HG03520 (cell line): ENCODE measurements around the gene CAPN5.
"Not testable (repeated sequence)": the region's sequence is repeated elsewhere in the genome, so short reads cannot be mapped to it uniquely, and the experiment has no call there.

Experiments used
- ATAC-seq: cut with Tn5 transposase; IDR thresholded peaks from one replicate; pipeline ENCODE4 v1.9.1; 2021; ENCODE audit warnings: mild to moderate bottlenecking, moderate library complexity; ENCODE audit not compliant: unreplicated experiment

The CAPN5 gene

DNA sequence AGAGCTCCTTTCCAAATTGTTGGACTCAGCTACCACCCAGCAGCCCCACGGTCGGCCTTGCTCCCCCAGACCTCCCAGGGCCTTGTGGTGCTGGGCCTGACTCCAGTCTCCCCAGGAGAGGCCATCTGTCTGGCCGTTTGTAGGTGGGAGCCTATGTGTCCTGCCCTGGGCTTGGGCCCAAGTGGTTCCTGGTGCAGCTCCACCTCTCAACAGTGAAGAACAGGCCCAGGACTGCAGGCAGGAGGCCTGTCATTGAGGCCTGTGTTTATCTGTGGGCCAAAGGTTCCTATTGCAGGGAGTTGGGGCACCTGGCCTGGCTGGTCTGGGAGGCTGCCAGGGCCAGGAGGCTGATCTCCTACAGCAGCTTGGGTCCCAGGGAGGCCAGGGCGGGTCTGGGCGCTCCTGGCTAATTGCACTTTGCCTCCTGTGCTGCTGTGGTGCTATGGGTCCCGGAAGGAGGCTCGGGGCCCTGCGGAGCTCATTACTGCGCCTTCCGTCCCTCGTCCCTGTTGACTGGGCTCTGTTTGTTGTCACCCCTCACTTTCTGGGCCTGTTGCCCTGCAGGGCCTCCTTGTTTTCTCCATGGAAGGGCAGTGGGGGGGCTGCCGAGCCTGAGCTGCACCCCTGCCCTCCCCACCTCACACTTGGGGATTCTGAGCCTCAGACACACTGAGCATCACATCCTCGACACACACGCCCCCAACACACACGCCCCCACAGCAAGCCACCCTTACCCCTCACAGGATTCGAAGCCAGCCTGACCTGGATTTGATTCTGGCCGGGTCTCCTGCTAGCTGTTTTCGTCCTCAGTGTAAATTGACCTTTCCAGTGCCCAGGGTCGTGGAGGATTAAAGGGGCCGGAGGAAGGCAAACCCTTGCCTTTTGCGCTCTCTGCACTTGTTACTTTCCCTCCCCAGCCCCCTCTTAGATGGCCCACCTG, 29.1 kb downstream of the CAPN5 start:
- no peak for ATAC-seq

DNA sequence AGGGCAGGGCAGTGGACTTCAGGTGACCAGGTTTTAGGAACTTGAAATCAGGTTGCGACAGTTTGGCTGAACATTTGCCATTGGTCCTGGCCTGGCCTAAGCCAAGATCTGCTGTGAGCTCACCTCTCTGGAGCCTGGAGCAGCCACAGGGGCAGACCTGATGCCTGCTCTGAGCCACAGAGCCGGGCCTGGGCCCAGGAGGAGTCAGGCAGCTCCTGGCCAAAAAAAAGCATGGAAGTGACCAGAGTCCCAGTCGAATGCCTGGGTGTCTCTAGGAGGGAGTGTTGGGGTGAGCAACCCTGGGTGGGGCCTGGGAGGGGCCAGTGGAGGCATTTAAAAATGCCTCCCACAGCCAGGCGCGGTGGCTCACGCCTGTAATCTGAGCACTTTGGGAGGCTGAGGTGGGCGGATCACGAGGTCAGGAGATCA, 29.8 kb downstream of the CAPN5 start:
- ATAC-seq, result no peak

DNA sequence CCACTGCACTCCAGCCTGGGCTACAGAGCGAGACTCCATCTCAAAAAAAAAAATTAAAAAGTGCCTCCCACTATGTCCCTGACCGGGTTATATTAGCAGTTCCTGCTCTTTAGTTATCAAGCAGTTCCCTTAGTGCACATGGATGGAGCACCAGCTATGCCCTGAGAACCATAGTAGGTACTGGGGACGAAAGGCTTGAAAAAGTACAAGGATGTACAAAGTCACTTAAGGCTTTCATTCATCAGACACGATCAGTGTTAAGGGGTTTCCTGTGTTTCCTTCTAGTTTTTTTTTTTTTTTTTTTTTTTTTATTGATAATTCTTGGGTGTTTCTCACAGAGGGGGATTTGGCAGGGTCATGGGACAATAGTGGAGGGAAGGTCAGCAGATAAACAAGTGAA, 30.4 kb downstream of the CAPN5 start:
- not testable (repeated sequence) for ATAC-seq

DNA sequence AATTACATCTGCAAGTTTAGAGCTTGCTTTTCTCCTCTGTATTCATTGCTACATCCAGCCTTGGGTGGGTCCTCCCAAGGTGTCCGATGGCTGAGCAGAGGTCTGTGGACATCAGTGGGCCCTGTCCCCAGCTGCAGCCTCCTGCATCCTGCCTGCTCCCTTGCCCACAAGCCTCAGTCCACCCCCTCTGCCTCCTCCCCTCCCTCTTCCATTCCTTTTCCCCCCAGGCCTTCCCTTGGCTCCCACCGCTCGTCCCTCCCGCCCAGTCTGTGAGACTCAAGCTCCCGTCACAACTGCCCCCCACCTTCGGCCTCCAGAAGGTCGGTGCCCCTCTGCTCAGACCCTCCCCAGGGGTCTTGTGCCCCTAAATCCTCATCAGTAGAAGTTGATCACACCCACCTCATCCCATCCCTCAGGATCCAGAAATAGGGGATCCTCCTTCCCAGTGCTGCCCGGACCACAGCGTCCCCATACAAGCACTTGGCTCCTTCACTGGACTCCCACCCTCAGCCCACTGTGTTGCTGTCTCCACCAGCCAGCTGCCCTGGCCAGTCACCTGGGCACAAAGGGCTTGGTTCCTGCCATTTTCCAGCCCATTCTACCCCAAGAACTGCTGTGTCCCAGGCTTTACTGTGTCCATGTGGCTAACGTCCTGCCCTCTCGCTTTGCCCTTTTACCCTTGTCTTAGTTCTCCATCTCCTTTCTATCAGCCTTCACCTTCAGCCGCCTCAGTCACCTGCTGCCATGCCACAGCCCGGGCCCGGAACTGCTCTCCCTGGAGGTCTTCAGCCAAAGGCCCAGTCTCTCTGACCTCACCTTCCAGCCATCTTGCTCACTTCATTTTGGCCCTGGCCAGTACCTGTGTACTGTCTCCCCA, 33.6 kb downstream of the CAPN5 start:
- ATAC-seq, result no peak

DNA sequence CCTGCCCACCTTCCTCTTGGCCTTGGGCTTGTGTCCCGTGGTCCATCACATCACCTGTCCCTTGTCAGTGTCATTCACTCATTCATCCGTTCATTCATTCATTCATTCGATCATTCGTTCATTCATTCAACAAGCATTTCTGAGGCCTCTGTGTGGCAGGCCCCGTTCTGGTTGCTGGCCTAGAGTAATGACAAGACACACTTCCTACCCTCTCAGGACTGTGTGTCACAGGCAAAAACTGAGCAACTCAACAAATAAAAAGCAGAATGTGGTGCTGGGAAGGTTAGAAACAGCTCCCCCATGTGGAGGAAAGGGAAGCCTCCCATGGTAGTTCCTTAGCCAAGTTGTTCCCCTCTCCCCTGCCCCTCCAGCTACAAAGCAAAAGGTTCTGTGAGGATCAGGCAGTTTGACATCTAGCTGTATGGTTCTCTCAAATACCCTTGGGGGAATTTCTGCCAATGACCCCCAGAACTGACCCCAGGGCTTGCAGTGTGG, 34.3 kb downstream of the CAPN5 start:
- no peak for ATAC-seq

DNA sequence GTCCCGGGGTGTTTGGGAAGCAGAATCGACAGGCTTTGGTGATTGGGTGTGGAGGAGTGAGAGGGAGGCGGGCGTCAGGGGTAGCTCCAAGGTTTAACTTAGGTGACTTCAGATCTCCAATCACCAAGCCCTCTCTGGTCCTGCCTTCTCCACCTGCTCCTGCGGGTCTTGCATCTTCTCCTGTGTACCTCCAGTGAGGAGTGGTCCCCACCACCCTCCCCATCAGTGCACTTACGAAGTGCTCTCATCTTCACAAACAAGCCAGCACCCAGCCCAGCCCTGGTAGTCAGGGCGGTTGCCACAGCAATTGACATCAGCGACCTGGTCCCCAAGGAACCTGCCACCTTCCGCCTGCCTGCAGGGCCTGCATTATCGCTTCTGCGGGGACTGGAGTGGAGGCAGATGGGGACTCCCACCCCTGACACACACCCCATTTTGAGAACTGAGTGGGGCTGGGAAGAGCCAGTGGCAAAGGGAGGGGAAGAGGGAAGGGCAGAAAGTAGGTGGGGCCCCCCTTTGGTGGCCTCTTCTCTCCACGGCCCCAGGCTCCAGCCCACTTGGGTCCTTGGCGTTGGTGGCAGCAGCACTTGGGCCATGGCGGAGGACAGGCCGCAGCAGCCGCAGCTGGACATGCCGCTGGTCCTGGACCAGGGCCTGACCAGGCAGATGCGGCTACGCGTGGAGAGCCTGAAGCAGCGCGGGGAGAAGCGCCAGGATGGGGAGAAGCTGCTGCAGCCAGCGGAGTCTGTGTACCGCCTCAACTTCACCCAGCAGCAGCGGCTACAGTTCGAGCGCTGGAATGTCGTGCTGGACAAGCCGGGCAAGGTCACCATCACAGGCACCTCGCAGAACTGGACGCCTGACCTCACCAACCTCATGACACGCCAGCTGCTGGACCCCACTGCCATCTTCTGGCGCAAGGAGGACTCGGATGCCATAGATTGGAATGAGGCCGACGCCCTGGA, 35.8 kb downstream of the CAPN5 start, which contains the start of gene OMP:
Gene OMP, plus strand, starts transcription at position 595 of the 965 bp plus-strand sequence. Its CDS starts 0 bp downstream, at position 595.
- no peak for ATAC-seq

DNA sequence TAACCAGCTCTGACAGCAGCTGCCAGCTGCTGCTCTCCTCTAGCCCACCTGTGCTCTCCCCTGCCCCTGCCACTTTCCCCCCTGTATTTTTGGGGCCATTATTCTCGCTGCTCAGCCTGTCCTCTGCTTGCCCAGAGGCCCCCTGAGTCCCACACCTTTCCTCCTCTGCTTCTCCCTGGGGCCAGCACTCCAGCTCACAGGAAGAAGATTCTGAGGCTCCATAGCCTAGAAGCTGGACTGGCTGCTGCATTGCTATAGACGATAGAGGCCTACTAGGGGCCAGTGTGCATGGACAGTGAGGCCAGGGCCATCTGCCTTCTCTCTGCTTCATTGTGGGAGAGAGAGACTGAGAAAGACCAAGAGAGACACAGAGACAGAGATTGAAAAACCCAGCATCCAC, 36.5 kb downstream of the CAPN5 start:
- no peak for ATAC-seq

DNA sequence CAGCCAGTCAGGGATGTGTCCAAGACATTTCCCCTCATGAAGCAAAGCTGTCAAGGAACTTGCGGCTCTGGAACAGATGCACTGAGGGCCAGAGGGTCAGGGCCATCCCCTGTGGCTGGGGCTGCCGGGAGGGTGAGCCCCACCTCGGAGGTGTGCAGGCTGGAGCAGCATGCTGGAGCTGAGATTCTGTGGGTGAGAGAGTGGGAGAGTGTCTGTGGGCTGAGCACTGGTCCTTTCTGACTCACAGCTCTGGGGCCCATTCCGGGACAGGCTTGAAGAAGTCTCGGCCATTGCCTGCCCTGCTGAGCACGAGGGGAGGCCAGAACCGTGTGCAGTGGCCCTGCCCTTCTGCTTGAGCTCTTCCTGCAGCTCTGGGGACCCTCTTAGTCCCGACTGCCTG, 38.0 kb downstream of the CAPN5 start:
- ATAC-seq, result no peak

DNA sequence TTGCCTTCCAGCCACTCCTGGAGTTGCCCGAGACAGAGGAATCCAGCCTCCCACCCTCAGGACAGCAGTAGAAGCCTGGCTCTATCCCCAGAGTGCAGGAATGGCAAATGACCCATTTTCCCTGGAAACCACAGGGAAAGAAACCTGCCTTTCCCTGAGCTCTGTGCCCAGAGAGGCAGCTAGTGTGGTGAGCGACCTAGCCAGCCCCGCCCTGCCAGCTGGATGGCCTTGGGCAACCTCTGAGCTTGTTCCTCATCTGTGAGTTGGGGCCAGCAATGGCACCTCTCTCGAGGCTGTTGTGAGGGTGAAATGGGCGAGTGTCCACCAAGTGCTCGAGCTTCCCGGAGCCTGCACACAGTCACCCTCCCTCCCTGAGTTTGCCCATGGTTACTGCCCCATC, 39.5 kb downstream of the CAPN5 start:
- ATAC-seq, result no peak

DNA sequence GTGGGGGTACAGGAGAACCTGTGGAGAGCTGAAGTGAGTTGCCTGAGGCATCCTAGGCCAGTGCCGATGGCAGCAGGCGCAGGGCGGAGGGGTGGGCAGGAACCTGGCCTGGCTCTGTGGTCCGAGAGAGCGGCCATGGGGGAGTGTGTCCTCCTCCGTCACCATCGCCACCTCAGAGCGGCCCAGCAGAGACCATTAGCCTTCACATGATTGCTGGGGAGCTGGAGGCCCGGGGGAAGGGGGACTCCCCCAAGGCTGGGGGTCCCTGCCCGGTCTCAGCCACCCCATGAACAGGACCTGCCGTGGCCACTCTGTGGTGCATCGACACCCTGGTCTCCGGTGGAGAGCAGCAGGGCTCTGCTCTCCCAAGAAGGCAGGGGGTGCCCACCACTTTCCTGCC, 40.0 kb downstream of the CAPN5 start:
- no peak for ATAC-seq

DNA sequence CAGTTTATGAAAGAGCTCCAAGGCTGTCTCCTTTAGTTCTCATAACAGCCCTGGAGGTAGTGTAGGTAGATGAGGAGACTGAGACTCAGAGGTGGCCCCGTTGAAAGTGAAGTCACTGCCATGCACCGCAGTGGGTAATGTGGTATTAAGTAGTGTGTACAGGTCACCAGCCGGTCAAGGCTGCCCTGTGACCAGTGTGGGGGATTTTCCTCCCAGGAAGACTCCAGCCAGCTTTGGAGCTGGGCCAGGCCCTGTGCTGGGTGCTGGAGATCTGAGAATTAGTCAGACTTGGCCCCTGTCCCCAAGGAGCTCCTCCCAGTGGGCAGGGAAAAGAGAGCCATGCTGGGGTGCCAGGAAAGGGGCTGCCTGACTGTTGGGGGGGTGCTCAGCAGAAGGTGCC, 41.2 kb downstream of the CAPN5 start:
- no peak for ATAC-seq

DNA sequence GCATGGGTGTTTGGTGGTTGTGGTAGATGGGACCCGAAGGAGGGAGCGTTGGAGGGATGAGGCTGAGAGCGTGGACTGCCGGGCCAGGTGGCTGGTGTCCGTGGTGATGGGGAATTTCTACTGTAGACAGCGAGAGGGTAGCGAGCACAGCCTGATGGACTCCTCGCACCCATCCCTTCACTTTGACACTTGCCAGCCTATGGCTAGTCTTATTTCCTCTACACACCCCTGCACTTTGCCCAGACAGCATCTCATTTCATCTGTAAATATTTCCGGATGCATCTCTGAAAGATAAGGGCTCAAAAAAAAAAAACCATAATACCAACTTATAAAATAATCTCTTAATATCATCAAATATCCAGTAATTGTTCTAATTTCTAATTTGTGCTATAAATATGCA, 41.7 kb downstream of the CAPN5 start:
- ATAC-seq, result no peak

DNA sequence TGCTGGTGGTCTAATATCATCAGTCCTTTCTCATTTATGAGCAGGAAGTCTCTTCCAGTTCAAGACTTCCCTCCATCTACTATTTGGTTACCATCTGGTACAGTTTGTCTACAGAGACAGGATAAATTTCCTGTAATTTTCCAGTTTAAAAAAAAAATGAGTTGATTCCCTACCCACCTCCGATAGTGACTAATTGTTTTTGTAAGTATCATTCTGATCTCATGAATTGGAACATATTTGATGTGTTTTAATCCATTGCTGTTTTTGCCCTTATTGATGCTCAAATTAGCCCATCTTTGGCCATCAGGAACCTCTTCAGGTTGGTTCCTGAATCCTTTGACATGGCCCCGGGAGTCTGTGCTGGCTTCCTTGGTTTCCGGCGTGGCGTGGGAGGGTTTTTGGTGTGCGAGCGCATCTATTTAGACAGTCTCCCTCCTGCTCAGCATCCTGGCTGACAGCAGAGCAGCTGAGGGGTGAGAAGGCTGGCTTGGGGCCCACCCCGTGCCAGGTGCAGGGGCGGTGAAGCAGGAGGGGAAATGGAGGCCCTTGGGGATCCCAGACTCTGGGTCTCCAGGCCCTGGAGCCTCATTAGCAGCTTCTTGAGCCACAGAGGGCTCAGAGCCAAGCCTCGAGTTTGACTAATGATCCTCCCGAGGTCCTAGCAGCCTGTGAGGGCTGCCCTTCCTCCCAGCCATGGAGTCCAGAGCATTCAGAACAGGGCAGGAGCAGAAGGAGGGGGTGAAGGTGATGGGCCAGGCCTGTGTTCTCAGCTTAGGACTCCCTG, 42.7 kb downstream of the CAPN5 start:
- no peak for ATAC-seq

DNA sequence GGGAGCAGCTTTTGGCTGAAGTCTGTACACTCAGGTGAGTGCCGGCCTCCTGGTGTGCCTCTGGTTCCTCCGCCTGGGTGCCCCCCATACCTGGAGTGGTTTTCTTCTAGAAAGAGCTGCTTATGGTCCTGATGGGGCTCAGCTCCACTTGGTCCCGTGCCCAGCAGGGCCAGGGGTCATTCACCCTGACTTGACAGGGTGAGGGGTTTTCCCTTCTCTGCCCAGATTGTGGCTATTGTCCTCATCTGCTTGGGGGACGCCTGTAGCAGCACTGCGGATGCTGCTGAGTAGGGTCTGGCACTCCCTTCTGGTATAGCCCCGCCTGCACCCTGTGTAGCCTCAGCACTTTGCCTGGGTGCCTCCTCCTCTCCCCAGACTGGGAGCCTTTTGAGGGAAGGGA, 44.1 kb downstream of the CAPN5 start:
- no peak for ATAC-seq

DNA sequence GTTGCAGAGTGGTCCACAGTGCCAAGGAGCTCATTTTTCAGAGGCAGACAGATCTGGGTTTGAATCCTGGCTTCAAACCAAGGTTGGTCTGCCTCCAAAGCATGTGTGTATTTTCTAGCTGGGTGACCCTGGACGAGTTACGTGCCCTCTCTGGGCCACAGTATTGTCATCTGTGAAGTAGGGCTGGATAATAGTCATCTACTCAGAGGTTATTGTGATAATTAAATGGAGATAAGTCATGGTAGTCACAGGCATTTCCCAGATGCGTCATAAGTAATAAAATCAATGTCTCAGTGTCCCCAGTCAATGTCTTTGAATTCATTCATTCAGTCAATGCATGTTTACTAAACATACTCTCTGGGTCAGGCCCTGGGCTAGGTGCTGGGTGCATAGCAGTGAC, 44.5 kb downstream of the CAPN5 start:
- no peak for ATAC-seq

DNA sequence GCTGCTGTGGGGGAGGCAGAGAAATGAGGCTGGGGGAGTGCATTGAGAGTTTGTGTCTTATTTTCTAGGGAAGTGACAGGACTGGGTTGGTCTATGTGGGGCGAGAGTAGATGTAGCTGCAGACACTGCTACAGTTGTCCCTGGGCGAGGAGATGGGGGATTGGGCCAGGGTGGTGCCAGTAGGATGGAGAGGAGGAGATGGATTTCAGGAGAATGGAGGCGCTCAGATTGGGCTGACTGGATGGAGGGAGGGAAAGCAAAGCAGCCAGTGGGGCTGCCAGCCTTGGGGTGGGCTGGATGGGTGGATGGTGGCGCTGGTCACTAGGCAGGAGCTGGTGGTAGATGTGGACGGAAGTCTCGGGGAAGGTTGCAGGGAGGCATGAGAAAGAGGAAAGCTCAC, 45.2 kb downstream of the CAPN5 start:
- ATAC-seq, result no peak

DNA sequence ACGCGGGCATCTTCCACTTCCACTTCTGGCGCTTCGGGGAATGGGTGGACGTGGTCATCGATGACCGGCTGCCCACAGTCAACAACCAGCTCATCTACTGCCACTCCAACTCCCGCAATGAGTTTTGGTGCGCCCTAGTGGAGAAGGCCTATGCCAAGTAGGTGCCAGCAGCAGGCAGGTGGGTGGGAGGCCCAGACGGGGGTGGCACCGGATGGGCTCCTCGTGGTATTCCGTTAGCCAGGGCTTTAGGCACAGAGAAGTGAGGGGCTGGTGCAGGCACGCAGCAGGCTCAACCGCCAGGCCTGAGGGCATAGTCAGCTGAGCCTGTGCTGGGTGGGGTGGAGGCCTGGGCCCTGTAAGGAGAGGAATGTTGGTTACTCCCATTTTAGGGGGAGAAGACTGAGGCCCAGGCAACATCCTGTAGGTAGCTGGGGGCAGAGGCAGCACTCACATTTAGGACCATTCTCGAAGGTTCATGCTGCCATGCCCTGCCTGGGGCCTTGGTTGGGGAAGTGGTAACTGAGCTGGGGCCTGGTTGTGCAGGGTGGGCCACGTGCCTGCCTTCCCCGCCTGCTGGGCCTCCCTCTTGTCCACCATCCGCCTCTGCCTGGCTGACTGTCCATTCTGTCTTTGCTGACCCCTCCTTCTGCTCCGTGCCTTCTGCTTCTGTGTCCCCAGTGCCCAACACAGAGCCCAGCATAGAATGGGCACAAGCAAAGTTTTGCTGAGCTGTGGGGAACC, 46.0 kb downstream of the CAPN5 start:
- ATAC-seq, result no peak

DNA sequence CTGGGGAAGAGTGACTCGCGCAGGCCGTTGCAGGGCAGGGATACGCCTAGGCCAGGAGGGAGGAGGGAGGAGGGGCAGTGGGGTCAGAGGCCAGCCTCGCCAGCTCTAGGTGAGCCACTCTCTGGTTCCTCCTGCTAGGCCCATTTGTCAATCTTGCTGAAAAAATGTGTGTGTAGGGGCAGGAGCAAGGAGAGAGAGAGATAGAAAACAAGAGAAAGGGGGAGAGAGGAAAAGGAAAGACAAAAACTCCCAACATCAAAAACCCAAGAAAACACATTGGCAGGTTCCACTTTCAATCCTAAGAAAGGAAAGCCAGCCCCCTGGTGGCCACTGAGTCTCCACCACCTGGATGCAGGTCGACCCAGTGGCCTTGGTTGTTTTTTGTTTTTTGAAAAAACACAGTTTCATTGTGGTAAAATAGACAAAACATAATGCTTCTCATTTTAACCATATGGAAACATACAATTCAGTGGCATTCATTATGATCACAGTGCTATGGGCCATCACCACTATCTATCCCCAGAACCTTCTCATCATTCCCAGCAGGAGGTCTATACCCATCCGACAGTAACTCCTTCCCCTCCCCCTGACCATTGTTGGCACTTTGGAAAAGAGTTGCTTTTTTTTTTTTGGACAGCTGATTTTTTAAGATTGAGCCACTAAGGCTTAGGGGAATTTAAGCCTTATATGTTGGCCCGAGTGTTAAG, 46.8 kb downstream of the CAPN5 start:
- ATAC-seq, result no peak
